Measurements from ENCODE around the gene SRR.

GRCh38 chr17:2299756-2300155 lies 4.0 kb upstream of the SRR start:
- TF ChIP-seq GATA2 (IDR thresholded peaks at IDR 0.05; ENCODE audit: low read depth, low read length) (no peak), GATA3 (IDR thresholded peaks at IDR 0.05; ENCODE audit: low read depth, low read length) (no peak)

Measured in SH-SY5Y (cell line).